Ascending aorta (tissue), 2 donors: ENCODE results near the gene ANKIB1. TPM values are rescaled to one million over a fixed set of nuclear protein-coding genes. Genes with fewer than 3 reads are reported as not detected.
A peak's percentile ranks its signal among the peaks of the same experiment; 100 is the strongest.

Experiments used
- DNase-seq, 2 donors: peaks; one replicate each; pipeline ENCODE4 v3.0.0-alpha.2; 2019; ENCODE audit warnings: low spot score in 2 of 2
- H3K27ac ChIP-seq, 2 donors: fragments of 200-600 bp; sonication (generic); one replicate each; pipeline ENCODE4 v1.5.1; 2016 to 2017; ENCODE audit warnings: mild to moderate bottlenecking in 1 of 2
- H3K27me3 ChIP-seq: fragments of 200-600 bp; sonication (generic); one replicate; pipeline ENCODE4 v1.5.1; 2017
- H3K36me3 ChIP-seq, 2 donors: fragments of 200-600 bp; sonication (generic); one replicate each; pipeline ENCODE4 v1.5.1; 2016
- H3K4me1 ChIP-seq, 2 donors: fragments of 200-600 bp; sonication (generic); one replicate each; pipeline ENCODE4 v1.5.1; 2016 to 2017; ENCODE audit warnings: mild to moderate bottlenecking in 1 of 2
- H3K4me3 ChIP-seq, 2 donors: fragments of 200-600 bp; sonication (generic); one replicate each; pipeline ENCODE4 v1.5.1; 2016 to 2017; ENCODE audit warnings: mild to moderate bottlenecking in 1 of 2
- H3K9me3 ChIP-seq, 2 donors: fragments of 200-600 bp; sonication (generic); one replicate each; pipeline ENCODE4 v1.5.1; 2016
- intact Hi-C: fragments of 100-400 bp; cut with DNase I; formaldehyde crosslinking; loops from one replicate; pipeline ENCODE4 v1.15.1; 2023
- total RNA-seq: library from RNA; depleted of rRNA; stranded (reverse); fragments of >200 nt; gene quantifications from one replicate; pipeline ENCODE4 v1.1.0, GENCODE V29; 2016
- TF ChIP-seq, protein P1 (sequence below), 3 experiments: fragments of 200-600 bp in 2 of 3; fragments of 450-650 bp in 1 of 3; sonication (generic) in 2 of 3; IDR thresholded peaks; one replicate each; pipeline ENCODE4 v1.5.1; 2016 to 2019; ENCODE audit warnings: antibody characterized with exemption in 3 of 3, mild to moderate bottlenecking in 1 of 3, moderate library complexity in 1 of 3

The ANKIB1 gene
- total RNA-seq, 1 donor from 2014 or later: 27.4 TPM

DNA sequence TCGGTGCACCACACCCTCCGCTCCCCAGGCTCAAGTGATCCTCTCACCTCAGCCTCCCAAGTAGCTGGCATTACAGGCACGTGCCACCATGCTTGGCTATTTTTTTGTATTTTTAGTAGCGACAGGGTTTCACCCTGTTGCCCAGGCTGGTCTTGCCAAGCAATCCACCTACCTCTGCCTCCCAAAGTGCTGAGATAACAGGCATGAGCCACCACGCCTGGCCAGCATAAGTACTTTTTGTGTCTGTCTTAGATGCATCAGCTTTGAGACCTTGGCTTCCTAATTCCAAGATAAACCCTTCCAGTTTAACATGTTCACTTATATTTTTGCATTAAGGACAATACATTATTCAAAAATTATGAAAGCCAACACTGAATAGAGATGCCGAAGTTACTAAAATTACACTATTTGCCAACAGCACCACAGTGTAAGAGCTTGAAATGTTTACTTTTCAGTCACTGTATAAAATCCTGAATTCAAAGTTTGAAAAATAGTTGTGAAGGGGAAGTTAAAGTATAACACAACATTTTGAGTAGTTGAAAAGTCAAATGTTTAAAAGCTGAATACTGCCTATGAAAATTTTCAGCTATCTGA lies 36.5 kb downstream of the ANKIB1 start:
- Histone ChIP-seq H3K4me3 (no peak overlapping the region), H3K4me1 (peaks cover 3 to 8% of the 10 kb centered on the region in 2 donors)
- DNase-seq: no peak

DNA sequence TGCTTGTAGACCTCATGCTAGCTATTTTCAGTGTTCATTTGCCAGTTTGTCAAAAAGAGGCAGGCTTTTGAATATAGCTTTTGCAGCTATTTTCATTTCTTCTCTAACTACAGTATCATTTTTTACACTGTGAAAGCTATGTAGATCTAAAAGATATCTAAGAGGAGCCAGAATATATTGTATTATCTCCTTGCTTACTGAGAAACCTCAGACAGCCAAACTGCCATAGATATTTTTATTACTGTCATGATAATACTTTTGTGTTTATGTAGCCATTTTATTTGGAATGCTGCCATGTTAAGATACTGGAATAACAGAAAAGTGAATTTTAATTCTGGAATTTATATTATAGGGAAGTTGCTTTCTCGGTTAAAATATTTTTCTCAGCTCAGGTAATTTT lies 37.2 kb downstream of the ANKIB1 start:
- TF ChIP-seq, protein P1, sequence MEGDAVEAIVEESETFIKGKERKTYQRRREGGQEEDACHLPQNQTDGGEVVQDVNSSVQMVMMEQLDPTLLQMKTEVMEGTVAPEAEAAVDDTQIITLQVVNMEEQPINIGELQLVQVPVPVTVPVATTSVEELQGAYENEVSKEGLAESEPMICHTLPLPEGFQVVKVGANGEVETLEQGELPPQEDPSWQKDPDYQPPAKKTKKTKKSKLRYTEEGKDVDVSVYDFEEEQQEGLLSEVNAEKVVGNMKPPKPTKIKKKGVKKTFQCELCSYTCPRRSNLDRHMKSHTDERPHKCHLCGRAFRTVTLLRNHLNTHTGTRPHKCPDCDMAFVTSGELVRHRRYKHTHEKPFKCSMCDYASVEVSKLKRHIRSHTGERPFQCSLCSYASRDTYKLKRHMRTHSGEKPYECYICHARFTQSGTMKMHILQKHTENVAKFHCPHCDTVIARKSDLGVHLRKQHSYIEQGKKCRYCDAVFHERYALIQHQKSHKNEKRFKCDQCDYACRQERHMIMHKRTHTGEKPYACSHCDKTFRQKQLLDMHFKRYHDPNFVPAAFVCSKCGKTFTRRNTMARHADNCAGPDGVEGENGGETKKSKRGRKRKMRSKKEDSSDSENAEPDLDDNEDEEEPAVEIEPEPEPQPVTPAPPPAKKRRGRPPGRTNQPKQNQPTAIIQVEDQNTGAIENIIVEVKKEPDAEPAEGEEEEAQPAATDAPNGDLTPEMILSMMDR (IDR thresholded peaks at IDR 0.05): no peak
- no peaks in the 10 kb centered on the region for H3K36me3 ChIP-seq
- H3K4me3 ChIP-seq: no peak overlapping the region
- DNase-seq: no peak
- intact Hi-C loops: no loop called here
- H3K27me3 ChIP-seq: no peaks in the 10 kb centered on the region
- H3K9me3 ChIP-seq: no peaks in the 10 kb centered on the region
- H3K27ac ChIP-seq: no peak overlapping the region
- H3K4me1 ChIP-seq: peaks cover 3 to 8% of the 10 kb centered on the region in 2 donors

More for the DNA sequence above, 36.5 kb downstream of the ANKIB1 start:
- intact Hi-C loops: no loop called here
- H3K27me3 ChIP-seq: no peaks in the 10 kb centered on the region
- no peak overlapping the region for H3K27ac ChIP-seq
- H3K9me3 ChIP-seq: no peaks in the 10 kb centered on the region
- TF ChIP-seq, protein P1 (IDR thresholded peaks at IDR 0.05): no peak
- no peaks in the 10 kb centered on the region for H3K36me3 ChIP-seq

DNA sequence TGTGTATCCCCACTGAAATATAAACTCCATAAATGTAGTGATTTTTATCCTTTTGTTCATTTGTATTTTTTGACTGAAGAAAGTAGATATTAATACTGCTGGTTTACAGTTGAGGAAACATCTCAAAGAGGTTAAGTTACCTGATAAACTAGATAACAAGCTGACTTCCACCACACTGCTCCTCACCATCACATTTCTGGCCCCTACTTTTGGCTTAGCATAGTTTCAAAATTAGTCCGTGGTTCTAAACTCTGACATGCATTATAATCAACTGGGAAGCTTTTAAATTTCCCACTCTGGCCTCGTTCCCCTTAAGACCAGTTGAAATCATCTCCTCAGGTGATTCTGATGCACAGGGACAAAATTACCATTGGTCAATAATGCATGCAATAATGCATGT lies 43.5 kb downstream of the ANKIB1 start:
- H3K4me1 ChIP-seq: peaks cover 0 to 8% of the 10 kb centered on the region in 2 donors

DNA sequence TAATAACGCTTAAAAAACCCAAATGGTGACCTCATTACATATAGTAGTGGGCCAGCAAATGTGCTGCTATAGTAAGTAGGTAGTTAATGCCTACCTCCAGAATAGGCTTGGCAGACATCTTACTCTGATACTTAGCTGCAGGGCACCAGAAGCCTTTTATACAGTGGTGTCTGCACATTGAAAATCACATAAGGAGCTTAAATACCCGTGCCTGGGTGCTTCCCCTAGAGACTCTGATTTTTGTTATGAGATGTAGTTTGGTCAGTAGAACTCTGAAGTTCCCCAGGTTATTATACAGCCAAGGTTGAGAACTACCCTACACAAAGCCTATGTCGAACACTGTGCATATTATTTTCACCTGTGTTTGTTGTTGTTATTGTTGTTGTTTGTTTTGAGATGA lies 47.2 kb downstream of the ANKIB1 start:
- no peaks in the 10 kb centered on the region for H3K27me3 ChIP-seq
- no peaks in the 10 kb centered on the region for H3K9me3 ChIP-seq
- no peak overlapping the region for H3K27ac ChIP-seq
- no peaks in the 10 kb centered on the region for H3K36me3 ChIP-seq
- no peak overlapping the region for H3K4me3 ChIP-seq
- intact Hi-C loops: loop anchor here (5.0 kb wide), 1 partner anchor 41 kb away; no protein-coding TSS in a partner anchor
- peaks cover 0 to 13% of the 10 kb centered on the region in 2 donors for H3K4me1 ChIP-seq
- TF ChIP-seq, protein P1 (IDR thresholded peaks at IDR 0.05): no peak
- DNase-seq: no peak

More for the DNA sequence above, 43.5 kb downstream of the ANKIB1 start:
- H3K27me3 ChIP-seq: no peaks in the 10 kb centered on the region
- H3K27ac ChIP-seq: no peak overlapping the region
- H3K4me3 ChIP-seq: no peak overlapping the region
- no peaks in the 10 kb centered on the region for H3K36me3 ChIP-seq
- no peaks in the 10 kb centered on the region for H3K9me3 ChIP-seq
- intact Hi-C loops: no loop called here
- TF ChIP-seq, protein P1 (IDR thresholded peaks at IDR 0.05): no peak
- no peak for DNase-seq

DNA sequence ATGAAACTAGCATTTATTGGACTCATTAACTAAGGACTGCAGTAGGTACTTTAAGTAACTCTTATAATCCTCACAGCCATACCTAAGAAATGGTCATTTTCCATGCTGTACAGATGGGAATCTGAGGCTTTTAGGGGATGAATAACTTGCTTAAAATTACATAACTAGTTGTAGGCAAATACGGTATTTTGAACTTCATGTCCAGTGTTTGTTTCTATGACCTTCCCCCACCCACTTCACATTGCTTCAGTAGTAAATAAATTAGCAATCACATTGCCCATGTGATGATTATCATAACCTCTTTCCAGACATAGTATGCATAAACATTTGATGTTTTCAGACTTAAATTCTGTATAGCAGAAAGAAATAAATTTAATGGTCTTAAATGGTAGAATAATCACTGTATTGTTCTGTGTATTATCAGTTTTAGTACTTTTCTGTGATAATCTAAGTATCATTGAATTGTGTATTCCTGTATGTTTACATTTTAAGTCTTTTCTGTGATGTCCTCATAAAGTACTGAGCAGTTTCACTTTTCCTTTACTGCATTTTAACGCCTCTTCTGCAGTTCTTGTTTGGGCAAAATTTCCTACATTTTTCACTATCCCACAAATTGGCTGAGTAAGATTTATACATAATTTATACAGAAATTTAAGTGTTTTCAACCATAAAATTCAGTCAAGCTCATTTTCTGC lies 48.3 kb downstream of the ANKIB1 start:
- DNase-seq: no peak
- H3K36me3 ChIP-seq: no peaks in the 10 kb centered on the region
- H3K4me3 ChIP-seq: peak overlapping the region; percentile 19 to 48
- TF ChIP-seq, protein P1 (IDR thresholded peaks at IDR 0.05): no peak
- H3K9me3 ChIP-seq: no peaks in the 10 kb centered on the region
- H3K27ac ChIP-seq: peak overlapping the region in 1 of 2 donors; percentile 41
- peaks cover 0 to 13% of the 10 kb centered on the region in 2 donors for H3K4me1 ChIP-seq
- no peaks in the 10 kb centered on the region for H3K27me3 ChIP-seq
- intact Hi-C loops: loop anchor here (5.0 kb wide), 1 partner anchor 42 kb away; no protein-coding TSS in a partner anchor
